NB4 (cell line): ENCODE measurements around the gene ZNF143.

Experiments used
- MAX ChIP-seq: IDR thresholded peaks from 2 replicates; pipeline ENCODE4 v1.6.1; 2011; ENCODE audit warnings: low read depth, low read length
- MYC ChIP-seq: IDR thresholded peaks from 2 replicates; pipeline ENCODE4 v1.6.1; 2011; ENCODE audit warnings: low read depth, low read length
- POLR2A ChIP-seq: IDR thresholded peaks from 2 replicates; pipeline ENCODE4 v1.6.1; 2011; ENCODE audit warnings: mild to moderate bottlenecking; ENCODE audit not compliant: insufficient read length; ENCODE audit errors: extremely low read depth
- TF ChIP-seq, protein P1 (sequence below): IDR thresholded peaks from one replicate; pipeline ENCODE4 v1.5.1; 2012; ENCODE audit warnings: low read depth, low read length

DNA sequence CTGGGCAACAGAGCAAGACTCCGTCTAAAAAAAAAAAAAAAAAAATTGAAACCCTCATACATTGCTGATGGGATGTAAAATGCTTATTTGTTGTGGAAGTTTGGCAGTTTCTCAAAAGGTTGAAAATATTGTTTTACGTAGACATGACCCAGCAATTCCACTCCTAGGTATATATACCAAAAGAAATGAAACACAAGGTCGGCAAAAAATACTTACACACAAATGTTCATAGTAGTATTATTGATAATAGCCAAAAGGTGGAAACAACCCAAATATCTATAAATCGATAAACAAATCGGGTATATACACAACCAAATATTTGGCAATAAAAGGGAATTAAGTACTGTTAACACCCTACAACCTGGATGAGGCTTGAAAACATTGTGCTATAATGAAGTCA is 5.1 kb upstream of the ZNF143 start:
- TF ChIP-seq MYC (no peak), POLR2A (no peak), MAX (no peak)
- TF ChIP-seq, protein P1, sequence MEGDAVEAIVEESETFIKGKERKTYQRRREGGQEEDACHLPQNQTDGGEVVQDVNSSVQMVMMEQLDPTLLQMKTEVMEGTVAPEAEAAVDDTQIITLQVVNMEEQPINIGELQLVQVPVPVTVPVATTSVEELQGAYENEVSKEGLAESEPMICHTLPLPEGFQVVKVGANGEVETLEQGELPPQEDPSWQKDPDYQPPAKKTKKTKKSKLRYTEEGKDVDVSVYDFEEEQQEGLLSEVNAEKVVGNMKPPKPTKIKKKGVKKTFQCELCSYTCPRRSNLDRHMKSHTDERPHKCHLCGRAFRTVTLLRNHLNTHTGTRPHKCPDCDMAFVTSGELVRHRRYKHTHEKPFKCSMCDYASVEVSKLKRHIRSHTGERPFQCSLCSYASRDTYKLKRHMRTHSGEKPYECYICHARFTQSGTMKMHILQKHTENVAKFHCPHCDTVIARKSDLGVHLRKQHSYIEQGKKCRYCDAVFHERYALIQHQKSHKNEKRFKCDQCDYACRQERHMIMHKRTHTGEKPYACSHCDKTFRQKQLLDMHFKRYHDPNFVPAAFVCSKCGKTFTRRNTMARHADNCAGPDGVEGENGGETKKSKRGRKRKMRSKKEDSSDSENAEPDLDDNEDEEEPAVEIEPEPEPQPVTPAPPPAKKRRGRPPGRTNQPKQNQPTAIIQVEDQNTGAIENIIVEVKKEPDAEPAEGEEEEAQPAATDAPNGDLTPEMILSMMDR = no peak
